Kasumi-1 (cell line): Measurements from ENCODE around the gene ETNPPL.
"Not testable (repeated sequence)": the region's sequence is repeated elsewhere in the genome, so short reads cannot be mapped to it uniquely, and the experiment has no call there.

Source experiments
- DNase-seq, 2 experiments: peaks; one replicate each; lab custom pipeline; 2025; lab: John Stamatoyannopoulos, UW

Gene ETNPPL

DNA sequence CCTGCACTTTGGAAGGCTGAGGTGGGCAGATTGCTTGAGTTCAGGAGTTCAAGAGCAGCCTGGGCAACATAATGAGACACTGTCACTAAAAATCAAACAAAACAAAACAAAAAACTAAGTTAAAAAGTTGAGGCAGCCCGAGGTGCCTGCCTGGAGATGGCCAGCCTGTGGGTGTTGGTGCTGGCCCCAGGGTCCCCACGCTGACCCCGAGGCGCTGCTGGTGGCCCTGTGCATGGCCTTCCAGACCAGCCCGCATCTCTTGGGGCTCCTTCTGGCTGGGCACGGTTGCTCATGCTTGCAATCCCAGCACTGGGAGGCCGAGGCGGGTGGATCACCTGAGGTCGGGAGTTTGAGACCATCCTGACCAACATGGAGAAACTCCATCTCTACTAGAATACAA lies 4.4 kb downstream of the ETNPPL start:
- no peak for DNase-seq

DNA sequence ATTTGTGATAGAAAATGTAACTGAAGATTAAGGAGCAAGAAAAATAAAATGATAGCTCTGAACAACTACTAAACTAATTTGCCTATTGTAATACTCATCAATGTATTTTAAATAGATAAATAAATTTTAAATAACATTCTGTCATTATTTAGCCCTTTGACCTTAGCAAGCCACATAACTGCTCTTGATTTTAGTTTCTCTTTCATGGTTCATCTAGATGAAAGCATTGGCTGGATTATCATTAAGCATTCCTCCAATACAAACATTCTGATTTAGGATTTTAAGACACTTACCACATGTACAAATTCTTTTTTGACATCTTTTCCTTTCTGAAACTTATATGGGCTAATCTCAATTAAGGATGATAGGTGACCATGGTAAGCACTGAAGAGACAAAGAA lies 8.5 kb downstream of the ETNPPL start:
- no peak for DNase-seq

DNA sequence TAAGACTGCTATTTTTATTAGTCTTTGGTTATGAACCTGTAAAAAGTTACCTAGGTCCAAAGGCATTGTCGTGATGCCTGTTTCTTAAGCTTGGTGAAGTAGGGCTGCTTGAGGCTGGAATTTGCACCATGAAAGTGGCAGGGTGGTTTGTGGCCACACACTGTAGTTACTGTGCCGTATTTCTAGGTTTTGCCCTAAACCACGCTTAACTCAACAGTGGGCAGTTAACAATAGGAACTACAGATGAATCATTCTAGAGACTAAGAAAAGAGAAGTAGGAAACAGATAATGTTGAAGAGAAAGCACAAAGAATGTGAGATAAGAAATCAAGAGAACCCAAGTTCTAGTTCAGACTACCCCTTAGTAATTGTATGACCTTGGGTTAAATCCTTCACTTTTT lies 11.5 kb downstream of the ETNPPL start:
- DNase-seq: peak; percentile 69 to 70

DNA sequence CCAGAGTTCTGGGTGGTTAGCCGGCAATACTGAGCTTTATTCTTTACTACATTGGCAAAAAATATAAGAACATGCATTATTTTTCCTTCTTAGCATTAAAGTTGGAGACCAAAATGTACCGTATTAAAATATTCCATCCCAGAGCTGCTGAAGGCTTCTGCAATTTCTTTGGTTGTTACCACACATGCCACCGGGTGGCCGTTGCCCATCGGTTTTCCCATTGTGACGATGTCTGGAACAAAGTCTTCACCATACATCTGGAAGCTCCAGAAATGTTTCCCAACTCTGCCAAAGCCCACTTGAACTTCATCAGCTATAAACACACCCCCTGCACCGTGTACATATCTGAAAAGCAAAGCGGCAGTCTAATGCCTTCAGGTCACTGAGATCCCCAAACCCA lies 13.7 kb downstream of the ETNPPL start:
- DNase-seq: no peak

DNA sequence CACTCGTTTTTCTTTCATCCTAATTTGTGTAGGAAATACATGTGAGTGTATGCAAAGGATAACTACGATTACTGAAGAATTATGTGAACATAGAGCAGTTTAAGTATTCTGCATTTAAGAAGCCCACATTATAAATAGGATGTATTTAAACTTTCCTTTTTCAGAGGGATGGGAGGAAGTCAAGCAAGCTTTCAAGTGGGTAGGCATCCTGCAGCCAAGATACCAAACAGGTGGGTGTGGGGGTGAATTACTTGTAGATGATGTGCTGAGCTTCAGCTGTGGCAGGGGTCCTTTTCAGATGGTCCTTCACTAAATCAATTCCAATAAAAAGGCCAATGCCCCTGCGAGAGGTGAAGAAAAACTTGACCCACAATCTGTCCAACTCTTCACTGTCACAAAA lies 16.3 kb downstream of the ETNPPL start:
- DNase-seq: no peak

DNA sequence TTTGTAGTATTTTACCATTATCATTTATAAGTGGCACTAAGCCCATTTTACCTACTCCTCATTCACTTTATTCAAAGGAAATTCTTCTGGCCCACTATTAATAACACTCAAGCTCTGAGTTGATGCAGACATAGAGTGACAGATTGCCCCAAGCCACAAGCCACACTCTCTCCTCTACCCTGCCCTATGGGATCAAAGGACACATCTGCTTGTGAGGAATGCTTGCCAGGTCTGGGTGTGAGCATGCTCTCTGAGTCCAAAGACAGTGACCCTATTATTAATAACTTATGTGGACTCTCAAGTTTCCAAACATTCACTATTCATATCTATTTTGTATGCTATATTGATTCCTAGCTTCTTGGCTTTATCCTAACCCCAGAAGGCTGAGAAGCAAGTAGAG lies 18.5 kb downstream of the ETNPPL start:
- no peak for DNase-seq

DNA sequence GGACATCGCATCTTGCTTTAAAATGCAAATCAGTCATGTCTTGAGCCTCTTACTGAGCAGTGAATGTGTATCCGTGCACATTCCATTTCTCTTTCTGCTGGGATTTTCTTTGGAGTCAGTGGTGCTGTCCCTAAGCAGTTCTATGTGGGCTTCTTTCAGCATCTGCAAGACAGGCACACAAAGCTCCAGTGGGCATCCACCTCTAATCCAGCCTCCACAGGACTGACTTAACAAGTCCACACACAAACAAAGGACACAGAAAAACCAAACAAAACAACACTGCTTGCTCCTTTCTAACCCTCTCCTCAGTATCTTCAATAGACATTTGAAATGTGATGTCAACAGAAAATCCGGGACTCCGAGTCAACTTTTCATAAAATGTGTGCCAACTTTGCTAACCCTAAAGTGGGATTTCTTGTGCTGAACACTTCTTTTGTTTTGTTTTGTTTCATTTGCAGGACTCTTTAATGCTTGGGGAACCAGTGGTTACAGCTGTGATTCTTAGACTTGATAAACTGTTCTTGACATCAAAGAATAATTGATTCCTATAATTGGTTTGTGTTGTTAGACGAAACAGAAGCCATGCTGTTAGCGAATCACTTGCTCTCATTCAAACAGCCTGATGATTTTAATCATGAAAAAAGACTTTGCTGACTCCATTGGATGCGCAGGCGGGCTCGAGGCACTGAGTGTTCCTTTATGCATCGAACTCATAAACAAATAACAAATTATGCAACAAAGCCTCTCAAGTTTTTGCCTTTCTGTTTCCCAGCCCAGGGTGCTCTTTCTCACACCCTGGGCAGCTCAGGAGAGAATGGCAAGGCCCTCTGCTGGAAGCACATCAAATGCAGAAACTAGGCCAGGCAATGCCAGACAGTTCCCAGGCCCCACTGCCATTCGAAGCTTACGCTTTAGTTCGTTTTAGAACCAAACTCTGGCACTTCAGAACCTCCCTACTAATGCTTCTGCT lies 20.1 kb downstream of the ETNPPL start:
- no peak for DNase-seq

DNA sequence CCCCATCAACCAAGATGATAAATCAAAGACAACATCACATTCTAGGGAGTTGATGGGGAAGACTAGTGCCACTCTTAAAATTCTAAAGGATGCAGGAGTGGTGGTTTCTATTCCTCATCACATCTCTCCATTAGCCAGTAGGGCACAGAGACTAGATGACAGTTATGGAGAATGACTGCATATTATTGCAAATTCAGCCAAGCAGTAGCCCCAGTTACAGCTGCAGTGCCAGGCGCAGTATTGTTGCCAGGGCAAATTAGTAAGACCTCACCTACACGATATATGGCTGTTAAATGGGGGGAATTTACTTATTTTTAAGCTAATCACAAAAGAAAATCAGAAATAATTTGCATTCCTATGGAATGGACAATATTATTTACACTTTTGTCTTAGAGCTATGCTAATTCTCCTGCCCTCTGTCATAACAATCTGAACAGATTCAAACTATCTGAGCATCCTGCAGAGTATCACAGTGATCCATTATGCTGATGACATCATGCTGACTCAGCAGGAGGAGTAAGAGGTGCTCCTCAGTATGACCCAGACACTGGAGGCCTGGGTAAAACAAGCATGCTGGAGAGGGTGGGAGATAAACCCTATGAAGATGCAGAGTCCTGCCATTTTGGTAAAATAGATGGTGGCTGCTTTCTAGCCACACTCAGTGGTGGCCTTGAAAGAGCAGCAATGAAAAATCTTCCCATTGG lies 24.7 kb downstream of the ETNPPL start:
- DNase-seq: no peak

DNA sequence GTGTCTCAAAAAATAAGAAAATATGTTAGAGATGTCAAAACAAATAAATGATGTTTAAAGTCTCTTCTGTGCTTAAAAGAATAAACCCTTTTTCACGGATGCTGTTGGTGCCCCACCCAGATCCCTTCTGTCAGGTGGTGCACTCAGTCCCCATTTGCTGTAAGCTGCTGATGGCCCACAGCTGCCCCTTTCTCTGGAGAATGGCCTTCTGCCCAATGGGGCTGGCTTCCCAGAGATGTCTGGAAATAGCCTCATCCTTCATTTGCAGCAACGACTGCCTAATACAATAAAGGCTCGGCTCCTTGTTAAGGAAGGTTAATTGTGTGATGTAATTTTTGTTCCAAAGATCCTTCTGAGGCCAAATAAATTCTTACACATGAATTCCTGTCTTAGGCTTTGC lies 31.8 kb downstream of the ETNPPL start:
- DNase-seq: no peak

DNA sequence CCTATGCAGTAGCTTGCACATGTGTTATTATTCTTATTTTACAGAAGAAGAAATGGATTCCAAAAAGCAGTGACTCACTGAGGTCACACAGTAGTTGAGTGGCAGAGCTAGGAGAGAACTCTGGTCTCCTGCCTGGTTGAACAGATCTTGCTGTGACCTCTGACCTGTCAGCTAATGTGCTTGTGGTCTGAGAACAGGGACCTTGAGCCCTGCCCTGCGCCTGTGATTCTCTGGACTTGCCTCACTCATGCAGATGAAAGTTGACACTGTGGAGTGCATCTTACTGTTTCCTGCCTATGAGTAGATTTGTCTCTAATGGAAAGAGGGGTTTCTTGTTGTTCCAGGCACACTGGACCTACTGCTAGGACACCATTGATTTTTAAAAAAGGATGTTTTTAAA lies 32.3 kb downstream of the ETNPPL start:
- DNase-seq: no peak

DNA sequence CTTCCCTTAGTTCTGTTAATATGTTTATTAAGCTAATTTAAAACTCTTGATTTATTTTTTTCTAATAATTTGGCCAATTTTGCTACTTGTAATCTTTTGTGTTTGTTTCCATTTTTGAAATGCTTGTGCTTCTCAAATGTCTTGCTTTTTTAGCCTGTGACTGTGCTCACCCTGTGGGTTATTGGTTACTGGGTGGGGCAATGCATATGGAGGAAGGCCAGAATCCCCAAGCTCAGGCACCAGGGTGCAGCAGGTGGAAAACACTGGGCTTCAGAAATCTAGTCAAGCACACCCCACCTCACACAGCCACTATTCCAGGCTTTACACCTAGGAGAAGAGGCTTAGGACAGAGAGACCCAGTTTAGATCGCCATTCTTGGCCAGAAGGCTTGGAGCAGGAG lies 33.1 kb downstream of the ETNPPL start:
- DNase-seq: no peak

DNA sequence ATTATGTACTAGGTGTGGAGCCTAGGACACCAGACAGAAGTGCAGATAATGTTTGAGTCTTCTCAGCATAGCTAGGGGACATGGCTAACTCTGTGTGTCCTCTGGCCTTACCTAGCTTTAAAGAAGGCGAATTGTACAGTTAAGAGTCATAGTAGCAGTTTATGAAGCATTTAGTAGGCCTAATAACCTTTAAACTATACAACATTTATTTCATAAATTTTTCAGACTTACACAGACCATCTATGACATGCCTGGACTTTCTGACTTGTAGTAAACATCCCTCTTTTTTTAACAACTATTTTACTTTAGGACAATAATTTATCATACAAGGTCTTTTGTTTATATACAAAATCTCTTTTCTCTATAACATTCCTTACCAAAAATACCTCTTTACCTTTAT lies 37.4 kb downstream of the ETNPPL start:
- DNase-seq: peak in 1 of 2 experiments; percentile 2

DNA sequence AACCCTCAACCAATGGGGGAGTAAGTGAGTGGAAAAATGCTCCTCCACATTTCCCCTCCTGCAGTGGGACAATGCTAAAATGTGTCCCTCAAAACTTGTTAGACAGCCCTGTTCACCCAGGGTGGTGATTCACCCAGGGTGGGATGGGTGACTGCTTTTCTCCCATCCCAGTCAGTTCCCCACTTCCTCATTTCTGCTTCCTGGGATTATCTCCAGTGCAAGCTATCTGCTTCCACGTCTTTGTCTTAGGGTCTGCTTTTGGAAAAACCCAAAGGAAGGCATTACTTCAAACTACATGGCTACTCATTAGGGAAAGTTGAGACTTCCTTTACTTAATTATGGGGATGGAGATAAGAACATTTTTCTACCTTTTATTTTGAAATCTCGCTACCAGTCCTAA lies 45.5 kb downstream of the ETNPPL start:
- peak in 1 of 2 experiments; percentile 26 for DNase-seq

DNA sequence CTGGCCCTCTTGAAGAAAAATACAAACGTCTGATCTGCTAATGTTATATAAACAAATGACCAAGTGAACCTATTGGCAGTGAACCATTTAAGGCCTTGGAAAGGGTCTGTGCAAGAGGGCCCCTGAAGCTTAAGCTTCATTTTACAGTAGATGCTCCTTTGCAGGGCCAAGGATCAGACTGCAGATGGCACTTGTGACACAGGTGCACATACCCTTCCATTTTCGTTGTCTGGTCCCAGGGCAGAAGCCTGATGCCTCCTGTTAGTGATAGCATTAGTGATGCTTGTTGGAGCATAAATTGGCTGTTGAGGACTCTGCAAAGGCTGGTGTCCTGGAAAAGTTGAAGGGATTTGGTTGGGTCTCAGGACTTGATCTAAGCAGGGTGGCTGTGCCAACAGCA lies 46.5 kb downstream of the ETNPPL start:
- no peak for DNase-seq

DNA sequence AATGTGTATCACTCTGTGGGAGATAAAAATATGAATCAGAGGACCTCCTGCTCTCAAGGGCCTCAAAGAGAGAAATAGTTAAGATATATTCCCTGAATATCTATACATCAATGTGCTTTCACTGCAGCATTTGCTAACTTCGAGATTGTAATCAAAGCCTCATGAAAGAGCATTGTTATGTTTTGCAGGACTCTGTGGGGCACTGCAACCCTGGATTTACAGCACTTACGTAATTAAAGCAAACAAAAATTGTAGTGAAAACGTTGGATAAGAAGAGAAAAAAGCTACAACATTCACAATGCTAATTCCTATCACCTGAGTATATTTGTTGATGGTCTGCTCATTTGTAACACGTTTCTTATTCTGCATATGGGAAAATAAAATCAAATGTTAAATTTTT lies 48.0 kb downstream of the ETNPPL start:
- DNase-seq: no peak

DNA sequence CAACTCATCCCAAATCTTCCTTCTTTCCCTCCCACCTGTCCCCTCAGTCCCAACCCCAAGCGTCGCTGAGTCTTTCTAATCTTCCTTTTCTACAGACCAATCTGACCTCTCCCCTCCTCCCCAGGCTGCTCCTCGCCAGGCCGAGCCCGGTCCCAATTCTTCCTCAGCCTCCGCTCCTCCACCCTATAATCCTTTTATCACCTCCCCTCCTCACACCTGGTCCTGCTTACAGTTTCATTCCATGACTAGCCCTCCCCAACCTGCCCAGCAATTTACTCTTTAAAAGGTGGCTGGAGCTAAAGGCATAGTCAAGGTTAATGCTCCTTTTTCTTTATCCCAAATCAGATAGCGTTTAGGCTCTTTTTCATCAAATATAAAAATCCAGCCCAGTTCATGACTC lies 52.3 kb downstream of the ETNPPL start:
- not testable (repeated sequence) for DNase-seq

DNA sequence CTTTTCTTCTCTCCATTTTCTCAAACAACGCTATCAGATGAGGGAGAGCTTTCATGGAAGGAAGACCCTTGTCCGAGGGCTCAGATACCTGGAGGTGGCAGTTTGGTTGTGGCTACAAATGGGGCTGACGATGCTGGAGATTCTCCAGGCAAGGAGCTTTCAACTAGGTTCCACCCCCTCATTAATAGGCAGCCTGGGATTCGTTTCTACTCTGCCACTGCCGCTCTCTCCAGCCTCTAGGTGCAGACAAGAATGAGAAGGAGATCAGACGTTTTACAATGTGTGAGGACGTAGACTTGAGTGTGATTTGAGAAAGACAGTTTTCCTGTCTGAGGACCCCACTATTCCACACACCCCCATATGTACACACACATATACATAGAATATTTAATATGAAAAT lies 53.1 kb downstream of the ETNPPL start:
- DNase-seq: no peak

DNA sequence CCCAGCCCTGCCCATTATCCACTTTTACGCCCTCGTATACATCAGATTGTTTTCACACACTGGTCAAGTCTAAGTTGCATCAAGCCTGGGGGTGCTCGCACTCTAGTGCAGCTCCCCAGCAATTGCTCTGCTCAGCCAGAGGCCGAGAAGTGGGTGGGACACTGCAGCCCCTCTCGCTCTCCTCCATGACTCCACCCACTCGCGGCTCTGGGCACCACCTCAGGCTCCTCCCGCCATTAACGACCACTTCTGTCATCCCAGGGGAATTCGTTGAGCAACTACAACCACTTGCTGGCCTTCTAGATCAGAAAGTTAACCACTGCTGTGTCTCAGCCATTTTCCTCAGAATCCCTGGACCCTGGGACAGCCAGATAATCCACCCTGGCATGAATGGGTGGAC lies 53.6 kb downstream of the ETNPPL start:
- no peak for DNase-seq

DNA sequence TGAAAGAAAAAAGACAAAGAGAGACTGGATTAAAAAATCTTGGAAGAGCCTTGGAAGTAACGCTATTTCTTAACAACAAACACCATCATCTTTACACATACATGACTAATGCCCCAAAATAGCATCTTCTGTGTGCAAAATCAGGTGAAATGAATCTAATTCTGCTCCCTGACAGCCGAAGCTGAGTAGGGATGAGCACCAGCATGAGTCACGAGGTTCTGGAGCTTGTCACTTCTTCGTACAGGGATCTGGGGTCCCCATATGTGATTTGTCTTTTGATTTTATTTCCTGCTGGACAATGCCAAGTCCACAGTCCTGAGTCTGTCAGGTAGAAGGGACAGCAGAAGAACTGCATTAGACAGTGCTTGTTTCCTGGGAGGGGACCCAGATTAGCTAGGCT lies 56.6 kb downstream of the ETNPPL start:
- DNase-seq: no peak

DNA sequence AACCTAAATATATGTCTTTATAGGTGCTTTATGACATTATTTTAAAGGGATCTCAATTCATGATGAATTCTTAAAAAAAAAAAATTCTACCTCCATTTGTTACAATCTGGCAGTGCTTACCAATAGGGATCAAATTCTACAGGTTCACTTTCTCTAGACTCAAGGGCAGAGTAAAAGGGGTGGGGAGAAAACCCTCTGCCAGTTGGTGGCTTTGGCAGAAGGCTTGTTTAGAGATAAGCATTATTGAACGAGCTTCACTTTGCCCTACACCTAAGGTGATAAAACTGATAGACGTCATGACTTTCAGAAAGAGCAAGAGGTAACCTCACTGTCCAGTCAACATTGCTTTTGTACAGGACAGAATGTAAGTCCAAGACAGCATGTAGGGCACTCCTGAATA lies 58.9 kb downstream of the ETNPPL start:
- DNase-seq: no peak

DNA sequence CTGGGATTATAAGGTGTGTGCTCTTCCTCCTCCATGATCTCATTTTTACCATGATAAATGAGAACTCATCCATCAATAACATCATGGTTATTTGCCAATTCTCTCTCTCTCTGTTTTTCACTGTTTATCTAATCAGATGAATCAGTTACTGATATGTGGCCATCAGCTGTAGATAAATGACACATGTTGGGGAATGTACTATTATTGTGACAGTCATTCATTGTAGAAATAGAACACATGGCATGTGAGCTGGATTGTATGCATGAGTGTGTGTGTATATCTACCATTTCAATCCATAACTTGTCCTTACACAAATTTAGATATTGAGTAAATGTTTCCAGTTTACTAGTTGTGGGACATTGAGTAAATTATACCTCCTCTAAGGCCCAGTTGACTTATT lies 59.5 kb downstream of the ETNPPL start:
- no peak for DNase-seq

DNA sequence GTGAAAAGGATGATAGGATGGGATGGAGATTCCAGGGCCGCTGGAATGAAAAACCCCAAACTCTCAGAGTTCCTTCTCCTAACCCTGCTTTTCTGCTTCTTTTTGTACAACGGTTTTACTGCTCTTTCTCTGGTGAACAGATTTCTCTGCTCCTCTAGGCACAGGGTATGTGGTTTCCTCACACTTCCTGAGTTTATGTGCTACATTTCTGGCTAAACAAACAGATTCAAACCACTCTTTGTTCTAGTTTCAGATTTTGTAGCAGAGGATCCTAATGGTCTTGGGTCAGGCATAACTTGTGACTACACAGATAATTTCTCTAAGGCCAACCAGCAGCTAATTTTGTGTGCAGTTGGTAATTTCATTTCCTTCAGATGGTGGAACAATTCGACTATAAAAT lies 59.9 kb downstream of the ETNPPL start:
- DNase-seq: peak in 1 of 2 experiments; percentile 20

DNA sequence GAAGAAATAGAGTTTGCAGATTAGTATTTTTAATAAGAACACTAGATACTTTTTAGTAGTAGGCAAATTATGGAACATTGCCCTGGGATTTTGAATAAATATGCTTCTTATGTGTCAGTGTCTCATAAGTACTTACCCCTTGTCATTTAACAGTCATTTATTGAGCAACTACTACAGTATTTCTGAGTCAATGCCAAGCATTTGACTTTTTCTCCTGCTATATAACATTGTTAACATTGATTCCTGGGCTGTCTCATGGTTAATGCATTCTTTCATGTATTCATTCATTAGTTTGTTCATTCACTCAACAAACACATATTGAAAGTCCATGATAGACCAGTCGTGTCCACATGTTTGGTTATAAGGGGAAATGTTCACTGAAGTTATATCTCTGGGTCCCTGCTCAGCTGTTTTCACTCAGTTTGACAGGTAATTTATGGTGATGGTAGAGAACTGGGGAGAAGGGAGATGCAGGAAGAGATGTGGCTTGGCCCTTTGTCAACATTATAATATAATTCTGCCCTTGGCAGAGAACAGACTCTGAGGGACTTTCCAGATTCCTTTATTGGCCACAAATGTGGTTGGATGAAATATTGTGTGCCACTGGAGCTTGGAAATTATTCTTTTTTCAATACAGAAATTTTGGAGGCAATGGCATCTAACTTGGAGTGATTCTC lies 62.6 kb downstream of the ETNPPL start:
- DNase-seq: no peak
